Stimulated activated CD8-positive, alpha-beta memory T cell treated with anti-CD3 and anti-CD28 coated beads, Interleukin-7, amount 100 ng/mL, for 48 hours (primary cell): ENCODE results near the gene F8A3.
"Not testable (repeated sequence)": the region's sequence is repeated elsewhere in the genome, so short reads cannot be mapped to it uniquely, and the experiment has no call there.

Experiments used
- DNase-seq, 2 donors: peaks; one replicate each; pipeline ENCODE4 v3.0.0-alpha.2; 2020; ENCODE audit warnings: low read depth in 1 of 2; ENCODE audit errors: extremely low read depth in 1 of 2

The F8A3 gene

GRCh38 chrX:155458471-155458870, at the start of gene F8A3:
F8A3 (minus strand) TSS chrX:155458620; CDS start chrX:155458600, 20 bp downstream.
- DNase-seq = not testable (repeated sequence)

GRCh38 chrX:155505296-155505695, 46.9 kb upstream of the F8A3 start:
- DNase-seq = no peak

DNA sequence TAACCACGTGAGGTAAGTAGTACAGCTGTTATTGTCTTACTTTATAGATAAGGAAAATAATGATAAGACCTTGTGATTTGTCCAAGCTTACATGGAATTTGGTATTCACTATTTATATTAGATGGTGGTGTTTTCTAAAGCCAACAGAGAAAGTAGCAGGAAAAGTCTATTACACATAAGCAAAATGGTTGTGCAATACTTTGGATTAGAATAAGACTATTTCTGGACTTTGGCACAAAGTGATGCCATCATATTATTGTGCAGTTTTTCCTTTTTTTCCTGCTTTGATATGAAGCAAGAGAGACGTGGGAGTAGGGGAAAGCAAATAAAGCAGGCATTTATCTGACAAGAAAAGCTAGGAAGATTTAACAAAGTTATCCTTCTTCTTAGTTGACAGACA, 36.7 kb upstream of the F8A3 start:
- DNase-seq = not testable (repeated sequence)

- not testable (repeated sequence) for DNase-seq
Measured at GRCh38 chrX:155491421-155491820, 33.0 kb upstream of the F8A3 start.

- DNase-seq = not testable (repeated sequence)
Measured at GRCh38 chrX:155477136-155477535, 18.7 kb upstream of the F8A3 start.

- not testable (repeated sequence) for DNase-seq
Measured at GRCh38 chrX:155466269-155466938, 8.0 kb upstream of the F8A3 start.

- DNase-seq = not testable (repeated sequence)
Measured at GRCh38 chrX:155460501-155460900, 2.1 kb upstream of the F8A3 start.

DNA sequence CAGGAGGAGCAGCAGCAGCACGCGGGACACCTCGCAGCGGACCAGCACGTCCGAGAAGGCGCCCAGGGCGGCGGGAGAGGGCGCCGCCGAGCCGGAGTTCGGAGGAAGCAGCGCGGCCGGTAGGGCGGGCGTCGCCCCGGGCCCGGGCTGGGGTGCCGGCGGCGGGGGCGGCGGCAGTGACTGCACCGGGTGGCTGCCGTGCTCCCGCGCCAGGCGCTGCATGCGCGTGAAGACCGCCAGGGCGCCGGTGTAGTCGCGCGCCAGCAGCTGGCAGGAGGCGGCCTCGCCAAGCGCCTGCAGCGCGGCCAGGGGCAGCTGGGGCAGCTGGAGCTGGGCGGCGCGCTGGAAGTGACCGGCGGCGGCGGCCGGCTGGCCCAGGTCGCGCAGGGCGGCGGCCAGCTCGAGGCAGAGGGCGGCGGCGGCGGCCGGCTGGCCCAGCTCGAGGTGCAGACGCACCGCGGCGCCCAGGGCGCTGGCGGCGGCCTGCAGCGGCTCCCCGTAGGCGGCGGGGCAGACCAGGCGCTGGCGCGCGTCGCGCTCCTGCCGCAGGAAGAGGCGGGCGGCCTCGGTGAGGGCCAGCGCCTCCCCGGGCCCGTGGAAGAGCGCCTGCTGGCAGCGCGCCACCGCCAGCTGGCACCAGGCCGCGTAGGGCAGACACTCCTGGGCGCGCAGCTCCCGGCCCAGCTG, 516 bp downstream of the F8A3 start:
- DNase-seq = not testable (repeated sequence)

DNA sequence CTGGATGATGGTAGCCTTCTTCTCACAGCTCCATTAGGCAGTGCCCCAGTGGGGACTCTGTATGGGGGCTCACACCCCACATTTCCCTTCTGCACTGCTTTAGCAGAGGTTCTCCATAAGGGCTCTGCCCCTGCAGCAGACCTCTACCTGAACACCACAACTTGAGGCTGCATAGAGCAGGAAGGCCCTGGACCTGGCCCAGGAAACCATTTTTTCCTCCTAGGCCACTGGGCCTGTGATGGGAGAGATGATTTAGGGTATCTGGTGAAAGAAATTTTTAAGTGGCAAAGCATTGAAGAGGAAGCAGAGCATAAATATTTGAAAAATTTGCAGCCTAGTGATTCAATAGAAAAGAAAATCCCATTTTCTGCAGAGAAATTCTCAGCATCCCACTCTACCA, 17.3 kb downstream of the F8A3 start:
- no peak for DNase-seq

GRCh38 chrX:155435744-155436112, 22.7 kb downstream of the F8A3 start:
- DNase-seq = no peak

GRCh38 chrX:155434906-155435743, 23.3 kb downstream of the F8A3 start:
- no peak for DNase-seq

DNA sequence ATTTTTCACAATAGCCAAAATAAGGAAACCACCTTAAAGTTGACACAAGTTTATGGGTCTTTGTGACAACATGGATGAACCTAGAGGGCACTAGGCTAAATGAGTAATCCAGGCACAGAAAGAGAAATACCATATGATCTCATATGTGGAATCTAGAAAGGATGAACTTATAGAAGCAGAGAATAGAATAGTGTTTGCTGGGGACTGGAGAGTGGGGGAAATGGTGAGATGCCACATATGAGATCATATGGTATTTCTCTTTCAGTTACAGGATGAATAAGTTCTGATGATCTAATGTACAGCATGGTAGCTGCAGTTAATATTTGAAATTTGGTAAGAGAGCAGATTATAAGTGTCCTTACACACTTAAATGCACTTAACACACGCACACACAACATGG, 40.7 kb downstream of the F8A3 start:
- DNase-seq = no peak
